Esophagus squamous epithelium (tissue), 4 donors: ENCODE data around the gene MBD4.

ENCODE experiments used
- POLR2A ChIP-seq, 4 donors: fragments of 450-650 bp; IDR thresholded peaks; one replicate each; pipeline ENCODE4 v1.6.1; 2017; ENCODE audit warnings: antibody characterized with exemption in 4 of 4, mild to moderate bottlenecking in 4 of 4, moderate library complexity in 3 of 4
- TF ChIP-seq, protein P1 (sequence below), 6 experiments: fragments of 450-650 bp in 4 of 6; fragments of 200-600 bp in 2 of 6; sonication (generic) in 2 of 6; IDR thresholded peaks; one replicate each; pipeline ENCODE4 v1.5.1; 2016 to 2019; ENCODE audit warnings: antibody characterized with exemption in 6 of 6, mild to moderate bottlenecking in 4 of 6, moderate library complexity in 4 of 6

- no peak for TF ChIP-seq POLR2A (IDR thresholded peaks at IDR 0.05)
- TF ChIP-seq, protein P1, sequence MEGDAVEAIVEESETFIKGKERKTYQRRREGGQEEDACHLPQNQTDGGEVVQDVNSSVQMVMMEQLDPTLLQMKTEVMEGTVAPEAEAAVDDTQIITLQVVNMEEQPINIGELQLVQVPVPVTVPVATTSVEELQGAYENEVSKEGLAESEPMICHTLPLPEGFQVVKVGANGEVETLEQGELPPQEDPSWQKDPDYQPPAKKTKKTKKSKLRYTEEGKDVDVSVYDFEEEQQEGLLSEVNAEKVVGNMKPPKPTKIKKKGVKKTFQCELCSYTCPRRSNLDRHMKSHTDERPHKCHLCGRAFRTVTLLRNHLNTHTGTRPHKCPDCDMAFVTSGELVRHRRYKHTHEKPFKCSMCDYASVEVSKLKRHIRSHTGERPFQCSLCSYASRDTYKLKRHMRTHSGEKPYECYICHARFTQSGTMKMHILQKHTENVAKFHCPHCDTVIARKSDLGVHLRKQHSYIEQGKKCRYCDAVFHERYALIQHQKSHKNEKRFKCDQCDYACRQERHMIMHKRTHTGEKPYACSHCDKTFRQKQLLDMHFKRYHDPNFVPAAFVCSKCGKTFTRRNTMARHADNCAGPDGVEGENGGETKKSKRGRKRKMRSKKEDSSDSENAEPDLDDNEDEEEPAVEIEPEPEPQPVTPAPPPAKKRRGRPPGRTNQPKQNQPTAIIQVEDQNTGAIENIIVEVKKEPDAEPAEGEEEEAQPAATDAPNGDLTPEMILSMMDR (IDR thresholded peaks at IDR 0.05), result no peak
Observed at GRCh38 chr3:129421236-129421883, 18.4 kb downstream of the MBD4 start.
